BJ (cell line): ENCODE data around the gene PUM1. TPM values are rescaled to one million over a fixed set of nuclear protein-coding genes. Genes with fewer than 3 reads are reported as not detected.
A peak's percentile ranks its signal among the peaks of the same experiment; 100 is the strongest.

Experiments
- CTCF ChIA-PET: fragments of 350-600 bp; formaldehyde crosslinking; extraction: SDS; loops from one replicate; lab custom pipeline; 2021; ENCODE audit warnings: antibody characterized with exemption, inconsistent platforms; lab: Yijun Ruan, JAX
- POLR2A ChIA-PET: fragments of 300-600 bp; sonication (Branson Sonifier 250); formaldehyde crosslinking; extraction: SDS; loops from one replicate; lab custom pipeline; 2021; ENCODE audit warnings: antibody characterized with exemption; lab: Charles Lee
- DNase-seq: peaks from one replicate; pipeline ENCODE4 v3.0.0-alpha.2; 2011; ENCODE audit warnings: low read depth
- H3K27me3 ChIP-seq: 2 replicates; pipeline ENCODE4 v1.6.0; 2011; ENCODE audit warnings: low read length; ENCODE audit not compliant: control insufficient read depth, insufficient read depth
- H3K36me3 ChIP-seq: 2 replicates; pipeline ENCODE4 v1.5.1; 2011; ENCODE audit warnings: low read length; ENCODE audit not compliant: control insufficient read depth, insufficient read depth
- H3K4me3 ChIP-seq: 2 replicates; pipeline ENCODE4 v1.5.1; 2011; ENCODE audit warnings: low read depth, mild to moderate bottlenecking, control low read depth, low read length
- CTCF ChIP-seq: IDR thresholded peaks from 2 replicates; pipeline ENCODE4 v1.5.1; 2011; ENCODE audit warnings: low read depth, mild to moderate bottlenecking, control low read depth, inconsistent platforms, low read length, moderate library complexity; ENCODE audit not compliant: insufficient read depth
- polyA minus RNA-seq: library from RNA; depleted of rRNA, polyadenylated mRNA; stranded (reverse); fragments of >200 nt; gene quantifications from 2 replicates; pipeline ENCODE4 v1.2.3, GENCODE V29; 2011; rRNA and poly(A)+ RNA removed
- polyA plus RNA-seq: library from polyadenylated mRNA; depleted of rRNA; stranded (reverse); fragments of >200 nt; gene quantifications from 2 replicates; pipeline ENCODE4 v1.2.3, GENCODE V29; 2011; rRNA removed

PUM1 gene
- polyA plus RNA-seq (59.4 and 66.9 TPM in 2 replicates), polyA minus RNA-seq (191 and 238 TPM in 2 replicates)

- Histone ChIP-seq H3K36me3 (no peaks in the 10 kb centered on the region), H3K27me3 (no peaks in the 10 kb centered on the region), H3K4me3 (peak within 1 kb of the TSS; percentile 72)
- DNase-seq: peak; percentile 69
- CTCF ChIA-PET: interaction anchor here (0.6 to 2.0 kb wide), 3 partner anchors 52 to 280 kb away, joined by 3 to 6 read pairs (median 4); no protein-coding TSS in a partner anchor
- TF ChIP-seq CTCF: no peak
- POLR2A ChIA-PET: no interaction called here
Measured at GRCh38 chr1:31065310-31066217, at the start of gene PUM1. TSS of gene PUM1 (minus strand) at chr1:31065717. CDS start at chr1:31059566, 6,151 bp downstream.

- Histone ChIP-seq H3K36me3 (no peaks in the 10 kb centered on the region), H3K4me3 (no peak overlapping the region), H3K27me3 (0 out of 2 replicates have a peak, but pooled peaks cover 2% of the 10 kb centered on the region)
- no peak for TF ChIP-seq CTCF
- no peak for DNase-seq
- ChIA-PET CTCF (no interaction called here), POLR2A (no interaction called here)
Measured at GRCh38 chr1:31112266-31112935, 46.9 kb upstream of the PUM1 start.

GRCh38 chr1:31111290-31111951 lies 45.9 kb upstream of the PUM1 start:
- TF ChIP-seq CTCF: no peak
- DNase-seq: no peak
- Histone ChIP-seq H3K36me3 (no peaks in the 10 kb centered on the region), H3K4me3 (no peak overlapping the region), H3K27me3 (0 out of 2 replicates have a peak, but pooled peaks cover 2% of the 10 kb centered on the region)
- ChIA-PET CTCF (no interaction called here), POLR2A (no interaction called here)

- ChIA-PET POLR2A (no interaction called here), CTCF (no interaction called here)
- no peak for DNase-seq
- H3K36me3 ChIP-seq: no peaks in the 10 kb centered on the region
- H3K4me3 ChIP-seq: no peak overlapping the region
- no peak for TF ChIP-seq CTCF
- no peaks in the 10 kb centered on the region for H3K27me3 ChIP-seq
Measured at GRCh38 chr1:31110846-31111245, 45.3 kb upstream of the PUM1 start.
